HepG2 (cell line): ENCODE measurements around the gene GNB3. TPM values are rescaled to one million over a fixed set of nuclear protein-coding genes. Genes with fewer than 3 reads are reported as not detected.
"Not testable (repeated sequence)": the region's sequence is repeated elsewhere in the genome, so short reads cannot be mapped to it uniquely, and the experiment has no call there.

Experiments used
- ATAC-seq: fragments of 200-7000 bp; cut with Tn5 transposase; 3 replicates; pipeline ENCODE4 v1.9.1; 2020; ENCODE audit warnings: mild to moderate bottlenecking, moderate library complexity
- BruUV-seq: library from RNA; stranded (reverse); fragments of 400-500 nt; replicated peaks from 2 replicates; lab custom pipeline; 2021; lab: Mats Ljungman, UMichigan
- CTCF ChIA-PET: fragments of 300-600 bp; formaldehyde crosslinking; extraction: SDS; loops from one replicate; lab custom pipeline; 2021; ENCODE audit warnings: low total read pairs, inconsistent platforms, low intra/inter-chr PET ratio; lab: Yijun Ruan, JAX
- POLR2A ChIA-PET: fragments of 350-600 bp; sonication (Branson Sonifier 250); formaldehyde crosslinking; loops from one replicate; lab custom pipeline; 2020; ENCODE audit warnings: antibody characterized with exemption, inconsistent platforms; lab: Yijun Ruan, JAX
- DNase-seq: peaks from one replicate; pipeline ENCODE4 v3.0.0-alpha.2; 2015; ENCODE audit warnings: low spot score
- FAIRE-seq: peaks from 3 replicates; lab custom pipeline; 2011; peaks lifted over from hg19 to GRCh38; lab: Jason Lieb, UNC
- H2AFZ ChIP-seq: one replicate; pipeline ENCODE4 v1.6.1; 2011; ENCODE audit warnings: low read length, inconsistent platforms
- H3K27ac ChIP-seq: fragments of 300-600 bp; 3 replicates; pipeline ENCODE4 v1.8.0; 2011; ENCODE audit warnings: mixed run types, mild to moderate bottlenecking, mixed read lengths, low read length, inconsistent platforms; ENCODE audit not compliant: insufficient read depth; ENCODE audit errors: extremely low read length
- H3K27me3 ChIP-seq, 2 experiments: fragments of 200-600 bp in 1 of 2; 2 replicates in 1 of 2; 3 replicates in 1 of 2; pipeline versions ENCODE4 v1.6.0 to v1.8.0; 2011; ENCODE audit warnings: low read length in 2 of 2, mild to moderate bottlenecking in 2 of 2, moderate library complexity in 2 of 2, inconsistent platforms in 1 of 2; ENCODE audit not compliant: insufficient read depth in 2 of 2, control insufficient read depth in 1 of 2
- H3K36me3 ChIP-seq, 2 experiments: fragments of 200-600 bp in 1 of 2; replicated peaks in 1 of 2; 2 replicates in 1 of 2; 3 replicates in 1 of 2; pipeline versions ENCODE4 v1.5.1 to v1.8.0; 2011; ENCODE audit warnings: low read length in 2 of 2, inconsistent platforms in 1 of 2; ENCODE audit not compliant: insufficient read depth in 2 of 2, control insufficient read depth in 1 of 2
- H3K4me1 ChIP-seq: 2 replicates; pipeline ENCODE4 v1.5.1; 2012; ENCODE audit warnings: low read length, inconsistent platforms; ENCODE audit not compliant: insufficient read depth
- H3K4me2 ChIP-seq: 2 replicates; pipeline ENCODE4 v1.6.0; 2011; ENCODE audit warnings: low read depth, low read length, inconsistent platforms
- H3K4me3 ChIP-seq, 3 experiments: fragments of 200-600 bp in 1 of 3; sonication (generic), shearing (Covaris generic) in 1 of 3; replicated peaks in 1 of 3; 2 replicates each; pipeline ENCODE4 v1.5.1; 2011 to 2016; ENCODE audit warnings: low read length in 3 of 3, inconsistent platforms in 2 of 3, low read depth in 2 of 3, mild to moderate bottlenecking in 2 of 3, control low read depth in 1 of 3, mixed read lengths in 1 of 3; ENCODE audit not compliant: insufficient read depth in 1 of 3
- H3K79me2 ChIP-seq: one replicate; pipeline ENCODE4 v1.6.1; 2011; ENCODE audit warnings: low read length, inconsistent platforms; ENCODE audit not compliant: insufficient read depth
- H3K9ac ChIP-seq: 2 replicates; pipeline ENCODE4 v1.6.0; 2011; ENCODE audit warnings: mild to moderate bottlenecking, low read depth, low read length, inconsistent platforms; ENCODE audit not compliant: insufficient read depth
- H3K9me3 ChIP-seq: 2 replicates; pipeline ENCODE4 v1.5.1; 2012; ENCODE audit warnings: mild to moderate bottlenecking, low read length
- H4K20me1 ChIP-seq: 2 replicates; pipeline ENCODE4 v1.6.0; 2011; ENCODE audit warnings: inconsistent platforms, mild to moderate bottlenecking, low read length, moderate library complexity; ENCODE audit not compliant: insufficient read depth
- ATF6 ChIP-seq: sonication (generic); formaldehyde crosslinking; conservative IDR thresholded peaks from 2 replicates; pipeline ENCODE4 v1.4.0; 2020; ENCODE audit warnings: missing genetic modification reagents
- GATAD2A ChIP-seq: IDR thresholded peaks from 2 replicates; pipeline ENCODE4 v1.6.1; 2016
- NFYB ChIP-seq: sonication (generic); formaldehyde crosslinking; IDR thresholded peaks from 2 replicates; pipeline ENCODE4 v1.4.0; 2020; ENCODE audit warnings: missing genetic modification reagents
- RARA ChIP-seq: IDR thresholded peaks from 2 replicates; pipeline ENCODE4 v1.6.1; 2016; ENCODE audit warnings: missing genetic modification reagents, missing compliant biosample characterization
- REXO4 ChIP-seq: sonication (generic); formaldehyde crosslinking; IDR thresholded peaks from 2 replicates; pipeline ENCODE4 v1.8.0; 2022; ENCODE audit warnings: missing genetic modification reagents, mild to moderate bottlenecking, borderline replicate concordance
- SRSF9 ChIP-seq: fragments of 200-400 bp; formaldehyde crosslinking; IDR thresholded peaks from 2 replicates; pipeline ENCODE4 v1.6.1; 2018; ENCODE audit warnings: borderline replicate concordance, mild to moderate bottlenecking, low read depth, low read length; ENCODE audit not compliant: insufficient read depth, poor library complexity, severe bottlenecking
- ZNF281 ChIP-seq: sonication (generic); formaldehyde crosslinking; IDR thresholded peaks from 2 replicates; pipeline ENCODE4 v1.4.0; 2020; ENCODE audit warnings: missing genetic modification reagents, borderline replicate concordance
- ZNF460 ChIP-seq: sonication (generic); formaldehyde crosslinking; IDR thresholded peaks from 2 replicates; pipeline ENCODE4 v1.5.1; 2020; ENCODE audit warnings: missing genetic modification reagents, mild to moderate bottlenecking, borderline replicate concordance
- WGBS: methylation state at CpG from one replicate; pipeline ENCODE4 v1.1.6; 2017; ENCODE audit warnings: low lambda C conversion rate; 5-methylcytosine and 5-hydroxymethylcytosine counted together
- in situ Hi-C: cut with HindIII; loops from 2 replicates; pipeline ENCODE4 v1.10.0; 2017; ENCODE audit warnings: low pct_unique_long_range_greater_than_20kb; ENCODE audit not compliant: extremely low pct_ligation_motif_present
- intact Hi-C: fragments of 100-400 bp; cut with micrococcal nuclease; formaldehyde crosslinking; loops from one replicate; pipeline ENCODE4 v1.10.0; 2022; ENCODE audit not compliant: unreplicated experiment
- polyA plus RNA-seq, 8 experiments: library from polyadenylated mRNA; depleted of rRNA in 3 of 8; stranded (reverse) in 7 of 8; unstranded in 1 of 8; fragments of >200 nt; fragmentation: Illumina TruSeq in 4 of 8; extraction: Trizol in 4 of 8; gene quantifications; 2 replicates each; pipeline versions ENCODE4 v1.2.1 to v1.2.3, GENCODE V29; 2011 to 2016; ENCODE audit warnings: low read depth in 4 of 8, missing spikeins in 1 of 8, mixed read lengths in 1 of 8; ENCODE audit not compliant: insufficient read depth in 1 of 8
- total RNA-seq, 5 experiments: library from RNA; depleted of rRNA; stranded (reverse); fragments of >200 nt; fragmentation: Illumina TruSeq; extraction: Trizol; gene quantifications; 2 replicates each; pipeline ENCODE4 v1.2.3, GENCODE V29; 2016; ENCODE audit warnings: low read depth in 1 of 5
- TF ChIP-seq, protein P1 (sequence below): sonication (generic); formaldehyde crosslinking; conservative IDR thresholded peaks from 2 replicates; pipeline ENCODE4 v1.4.0; 2020; ENCODE audit warnings: mild to moderate bottlenecking, missing genetic modification reagents, moderate library complexity

Gene GNB3
- total and polyA plus RNA-seq, 2 of the 13 experiments (the other 11 are each of a cell fraction or from before 2014, with no cell fraction given), result 1.3 to 3.6 TPM

DNA sequence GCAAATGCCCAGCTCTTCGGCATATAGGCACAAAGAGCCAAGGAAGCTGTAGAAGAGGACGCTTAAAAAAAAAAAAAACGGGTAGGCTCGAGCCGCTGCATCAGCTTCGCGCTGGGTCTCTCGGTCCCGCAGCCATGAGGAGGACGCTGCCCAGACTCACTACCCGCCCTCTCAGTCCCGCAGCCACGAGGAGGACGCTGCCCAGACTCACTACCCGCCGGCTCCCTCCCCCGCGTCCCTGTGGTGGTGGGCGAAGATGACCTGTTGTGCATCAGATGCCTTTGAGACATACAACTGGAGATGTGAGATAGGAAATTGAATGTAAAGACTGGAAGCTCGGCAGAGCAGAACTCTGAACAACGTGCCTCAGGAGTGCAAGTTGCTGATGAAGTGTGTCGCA is 43.8 kb downstream of the GNB3 start (continued):
- TF ChIP-seq NFYB (CRISPR knock-in tag) (no peak), RARA (no peak), REXO4 (CRISPR knock-in tag) (no peak), SRSF9 (no peak), ATF6 (CRISPR knock-in tag) (no peak)

GRCh38 chr12:6886206-6886999 is 45.7 kb downstream of the GNB3 start:
- POLR2A ChIA-PET, result interaction anchor here (0.7 to 3.0 kb wide), 4 partner anchors 14 to 57 kb away, joined by 3 to 25 read pairs (median 4); partner anchors contain the start of genes C12orf57, LRRC23, RNU7-1 and SPSB2
- H3K36me3 ChIP-seq, intact Hi-C loops, DNase-seq, H2AFZ ChIP-seq, H4K20me1 ChIP-seq, FAIRE-seq, BruUV-seq, H3K9ac ChIP-seq, H3K4me3 ChIP-seq: not testable (repeated sequence)
- H3K27ac ChIP-seq, result peak overlapping the region; percentile 61
- TF ChIP-seq GATAD2A (CRISPR knock-in tag), result peak; percentile 7; the same call in 1 of the 2 replicates
- peak; percentile 60; the same call in 1 of the 2 replicates for TF ChIP-seq ZNF460 (CRISPR knock-in tag)
- TF ChIP-seq, protein P1, sequence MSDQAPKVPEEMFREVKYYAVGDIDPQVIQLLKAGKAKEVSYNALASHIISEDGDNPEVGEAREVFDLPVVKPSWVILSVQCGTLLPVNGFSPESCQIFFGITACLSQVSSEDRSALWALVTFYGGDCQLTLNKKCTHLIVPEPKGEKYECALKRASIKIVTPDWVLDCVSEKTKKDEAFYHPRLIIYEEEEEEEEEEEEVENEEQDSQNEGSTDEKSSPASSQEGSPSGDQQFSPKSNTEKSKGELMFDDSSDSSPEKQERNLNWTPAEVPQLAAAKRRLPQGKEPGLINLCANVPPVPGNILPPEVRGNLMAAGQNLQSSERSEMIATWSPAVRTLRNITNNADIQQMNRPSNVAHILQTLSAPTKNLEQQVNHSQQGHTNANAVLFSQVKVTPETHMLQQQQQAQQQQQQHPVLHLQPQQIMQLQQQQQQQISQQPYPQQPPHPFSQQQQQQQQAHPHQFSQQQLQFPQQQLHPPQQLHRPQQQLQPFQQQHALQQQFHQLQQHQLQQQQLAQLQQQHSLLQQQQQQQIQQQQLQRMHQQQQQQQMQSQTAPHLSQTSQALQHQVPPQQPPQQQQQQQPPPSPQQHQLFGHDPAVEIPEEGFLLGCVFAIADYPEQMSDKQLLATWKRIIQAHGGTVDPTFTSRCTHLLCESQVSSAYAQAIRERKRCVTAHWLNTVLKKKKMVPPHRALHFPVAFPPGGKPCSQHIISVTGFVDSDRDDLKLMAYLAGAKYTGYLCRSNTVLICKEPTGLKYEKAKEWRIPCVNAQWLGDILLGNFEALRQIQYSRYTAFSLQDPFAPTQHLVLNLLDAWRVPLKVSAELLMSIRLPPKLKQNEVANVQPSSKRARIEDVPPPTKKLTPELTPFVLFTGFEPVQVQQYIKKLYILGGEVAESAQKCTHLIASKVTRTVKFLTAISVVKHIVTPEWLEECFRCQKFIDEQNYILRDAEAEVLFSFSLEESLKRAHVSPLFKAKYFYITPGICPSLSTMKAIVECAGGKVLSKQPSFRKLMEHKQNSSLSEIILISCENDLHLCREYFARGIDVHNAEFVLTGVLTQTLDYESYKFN, result 0 out of 2 replicates have a peak, but pooled peaks have one; percentile 18
- TF ChIP-seq ZNF281 (CRISPR knock-in tag), result peak; percentile 32; the same call in 1 of the 2 replicates
- TF ChIP-seq, all 625 proteins: peak for 4; not testable (repeated sequence) for 621
- ATAC-seq, H3K27me3 ChIP-seq, CTCF ChIA-PET, H3K79me2 ChIP-seq, H3K9me3 ChIP-seq, in situ Hi-C loops: not testable (repeated sequence)
- H3K4me2 ChIP-seq, result peak overlapping the region; percentile 18; the same call in 1 of the 2 replicates
- peaks cover 55% of the 10 kb centered on the region for H3K4me1 ChIP-seq
- WGBS, result 59% methylated on average over 12 of the region's 15 CpGs
